ENCODE results near the gene GNL1. TPM values are rescaled to one million over a fixed set of nuclear protein-coding genes. Genes with fewer than 3 reads are reported as not detected.

Gene GNL1
- total and polyA plus RNA-seq, 9 of the 15 experiments (the other 6 are each of a cell fraction or from before 2014, with no cell fraction given): 0.73 to 112 (median 58.0) TPM

MicroRNAs within 50 kb of the gene (microRNA counts, 767-probe panel; counts per million panel counts)
- not detected for microRNA hsa-miR-877-5p

Small RNA genes within 50 kb of the gene (microRNA-seq; reads per million reads assigned to microRNA genes)
- gene MIR877 (ENCODE audit: borderline microRNAs expressed): 35.3 reads per million, percentile 72 among the genes with 10 or more reads in this experiment

Small RNA genes within 50 kb of the gene (small RNA-seq; reads per million reads assigned to genes)
- gene MIR877: 12.0 reads per million, percentile 96 among the genes with 10 or more reads in this experiment

Other genes starting within 250 kb of the GNL1 start
Only the 7 nearest of the 16 such genes appear.
- 39.9 and 45.5 TPM in 2 replicates for gene HLA-E, start 67.0 kb downstream of the GNL1 start, total RNA-seq (2014; rRNA removed)
- 14.8 and 15.0 TPM in 2 replicates for gene HLA-E, start 67.0 kb downstream of the GNL1 start, total RNA-seq (2014; rRNA removed; fragmentation: Illumina TruSeq; extraction: Trizol)
- gene HLA-E, start 67.0 kb downstream of the GNL1 start, total RNA-seq (2015; rRNA removed; fragmentation: Illumina TruSeq; extraction: Trizol): 25.0 and 25.8 TPM in 2 replicates
- gene HLA-E, start 67.0 kb downstream of the GNL1 start, total RNA-seq (2021): 31.0 and 38.0 TPM in 2 replicates
- gene HLA-E, start 67.0 kb downstream of the GNL1 start, polyA plus RNA-seq (2011; rRNA removed): 27.2 and 28.8 TPM in 2 replicates
- 26.8 and 37.5 TPM in 2 replicates for gene HLA-E, start 67.0 kb downstream of the GNL1 start, polyA plus RNA-seq (2014; fragmentation: Illumina TruSeq; extraction: Trizol)
- gene HLA-E, start 67.0 kb downstream of the GNL1 start, polyA plus RNA-seq (2014; fragmentation: Nextera tagmentation; extraction: Ambion mirVana): 1 to 10 TPM; 3.2 to 4.0 TPM
- 38.4 and 38.9 TPM in 2 replicates for gene HLA-E, start 67.0 kb downstream of the GNL1 start, polyA plus RNA-seq (2014; rRNA removed)
- 25.3 and 27.7 TPM in 2 replicates for gene PRR3, start 806 bp upstream of the GNL1 start, total RNA-seq (2014; rRNA removed)
- 22.5 and 23.5 TPM in 2 replicates for gene PRR3, start 806 bp upstream of the GNL1 start, total RNA-seq (2014; rRNA removed; fragmentation: Illumina TruSeq; extraction: Trizol)
- 31.9 and 33.6 TPM in 2 replicates for gene PRR3, start 806 bp upstream of the GNL1 start, total RNA-seq (2015; rRNA removed; fragmentation: Illumina TruSeq; extraction: Trizol)
- 28.8 and 31.4 TPM in 2 replicates for gene PRR3, start 806 bp upstream of the GNL1 start, total RNA-seq (2021)
- 38.6 and 44.3 TPM in 2 replicates for gene PRR3, start 806 bp upstream of the GNL1 start, polyA plus RNA-seq (2011; rRNA removed)
- gene PRR3, start 806 bp upstream of the GNL1 start, polyA plus RNA-seq (2014; fragmentation: Illumina TruSeq; extraction: Trizol): 52.2 and 59.6 TPM in 2 replicates
- 10 to 100 TPM; 23.9 to 26.6 TPM for gene PRR3, start 806 bp upstream of the GNL1 start, polyA plus RNA-seq (2014; fragmentation: Nextera tagmentation; extraction: Ambion mirVana)
- gene PRR3, start 806 bp upstream of the GNL1 start, polyA plus RNA-seq (2014; rRNA removed): 34.6 and 38.0 TPM in 2 replicates
- 149 and 166 TPM in 2 replicates for gene ABCF1, start 15.0 kb upstream of the GNL1 start, total RNA-seq (2014; rRNA removed)
- 102 and 114 TPM in 2 replicates for gene ABCF1, start 15.0 kb upstream of the GNL1 start, total RNA-seq (2014; rRNA removed; fragmentation: Illumina TruSeq; extraction: Trizol)
- 137 and 138 TPM in 2 replicates for gene ABCF1, start 15.0 kb upstream of the GNL1 start, total RNA-seq (2015; rRNA removed; fragmentation: Illumina TruSeq; extraction: Trizol)
- 120 and 138 TPM in 2 replicates for gene ABCF1, start 15.0 kb upstream of the GNL1 start, total RNA-seq (2021)
- 47.4 and 53.0 TPM in 2 replicates for gene ABCF1, start 15.0 kb upstream of the GNL1 start, polyA plus RNA-seq (2011; rRNA removed)
- 193 and 194 TPM in 2 replicates for gene ABCF1, start 15.0 kb upstream of the GNL1 start, polyA plus RNA-seq (2014; fragmentation: Illumina TruSeq; extraction: Trizol)
- 10 to 100 TPM; 41.6 to 43.5 TPM for gene ABCF1, start 15.0 kb upstream of the GNL1 start, polyA plus RNA-seq (2014; fragmentation: Nextera tagmentation; extraction: Ambion mirVana)
- gene ABCF1, start 15.0 kb upstream of the GNL1 start, polyA plus RNA-seq (2014; rRNA removed): 91.6 and 95.4 TPM in 2 replicates
- gene PPP1R10, start 60.8 kb upstream of the GNL1 start, total RNA-seq (2014; rRNA removed): 32.6 and 60.5 TPM in 2 replicates
- 49.7 TPM in 2 replicates for gene PPP1R10, start 60.8 kb upstream of the GNL1 start, total RNA-seq (2014; rRNA removed; fragmentation: Illumina TruSeq; extraction: Trizol)
- gene PPP1R10, start 60.8 kb upstream of the GNL1 start, total RNA-seq (2015; rRNA removed; fragmentation: Illumina TruSeq; extraction: Trizol): 39.9 and 49.9 TPM in 2 replicates
- gene PPP1R10, start 60.8 kb upstream of the GNL1 start, total RNA-seq (2021): 65.5 and 69.9 TPM in 2 replicates
- gene PPP1R10, start 60.8 kb upstream of the GNL1 start, polyA plus RNA-seq (2011; rRNA removed): 19.4 and 28.1 TPM in 2 replicates
- gene PPP1R10, start 60.8 kb upstream of the GNL1 start, polyA plus RNA-seq (2014; fragmentation: Illumina TruSeq; extraction: Trizol): 31.3 and 61.2 TPM in 2 replicates
- gene PPP1R10, start 60.8 kb upstream of the GNL1 start, polyA plus RNA-seq (2014; fragmentation: Nextera tagmentation; extraction: Ambion mirVana): 10 to 100 TPM; 14.1 to 21.9 TPM
- gene PPP1R10, start 60.8 kb upstream of the GNL1 start, polyA plus RNA-seq (2014; rRNA removed): 26.8 and 30.4 TPM in 2 replicates
- 134 and 143 TPM in 2 replicates for gene MRPS18B, start 61.4 kb upstream of the GNL1 start, total RNA-seq (2014; rRNA removed)
- gene MRPS18B, start 61.4 kb upstream of the GNL1 start, total RNA-seq (2014; rRNA removed; fragmentation: Illumina TruSeq; extraction: Trizol): 159 TPM in 2 replicates
- 144 and 146 TPM in 2 replicates for gene MRPS18B, start 61.4 kb upstream of the GNL1 start, total RNA-seq (2015; rRNA removed; fragmentation: Illumina TruSeq; extraction: Trizol)
- gene MRPS18B, start 61.4 kb upstream of the GNL1 start, total RNA-seq (2021): 125 and 132 TPM in 2 replicates
- 177 and 178 TPM in 2 replicates for gene MRPS18B, start 61.4 kb upstream of the GNL1 start, polyA plus RNA-seq (2011; rRNA removed)
- 285 and 292 TPM in 2 replicates for gene MRPS18B, start 61.4 kb upstream of the GNL1 start, polyA plus RNA-seq (2014; fragmentation: Illumina TruSeq; extraction: Trizol)
- 100 to 1,000 TPM; 331 to 383 TPM for gene MRPS18B, start 61.4 kb upstream of the GNL1 start, polyA plus RNA-seq (2014; fragmentation: Nextera tagmentation; extraction: Ambion mirVana)
- gene MRPS18B, start 61.4 kb upstream of the GNL1 start, polyA plus RNA-seq (2014; rRNA removed): 180 and 270 TPM in 2 replicates
- gene ATAT1, start 70.4 kb upstream of the GNL1 start, total RNA-seq (2014; rRNA removed): 1.00 and 2.9 TPM in 2 replicates
- 1.5 and 1.7 TPM in 2 replicates for gene ATAT1, start 70.4 kb upstream of the GNL1 start, total RNA-seq (2014; rRNA removed; fragmentation: Illumina TruSeq; extraction: Trizol)
- 1.6 and 1.7 TPM in 2 replicates for gene ATAT1, start 70.4 kb upstream of the GNL1 start, total RNA-seq (2015; rRNA removed; fragmentation: Illumina TruSeq; extraction: Trizol)
- gene ATAT1, start 70.4 kb upstream of the GNL1 start, total RNA-seq (2021): 3.7 and 4.1 TPM in 2 replicates
- 4.2 and 7.4 TPM in 2 replicates for gene ATAT1, start 70.4 kb upstream of the GNL1 start, polyA plus RNA-seq (2011; rRNA removed)
- gene ATAT1, start 70.4 kb upstream of the GNL1 start, polyA plus RNA-seq (2014; fragmentation: Illumina TruSeq; extraction: Trizol): 4.3 and 5.8 TPM in 2 replicates
- gene ATAT1, start 70.4 kb upstream of the GNL1 start, polyA plus RNA-seq (2014; fragmentation: Nextera tagmentation; extraction: Ambion mirVana): under 1 TPM; 0.65 to 0.71 TPM
- gene ATAT1, start 70.4 kb upstream of the GNL1 start, polyA plus RNA-seq (2014; rRNA removed): 4.9 and 5.1 TPM in 2 replicates
- 16.9 and 26.8 TPM in 2 replicates for gene C6orf136, start 90.6 kb upstream of the GNL1 start, total RNA-seq (2014; rRNA removed)
- gene C6orf136, start 90.6 kb upstream of the GNL1 start, total RNA-seq (2014; rRNA removed; fragmentation: Illumina TruSeq; extraction: Trizol): 14.1 and 14.5 TPM in 2 replicates
- gene C6orf136, start 90.6 kb upstream of the GNL1 start, total RNA-seq (2015; rRNA removed; fragmentation: Illumina TruSeq; extraction: Trizol): 15.6 and 19.0 TPM in 2 replicates
- gene C6orf136, start 90.6 kb upstream of the GNL1 start, total RNA-seq (2021): 55.0 and 63.1 TPM in 2 replicates
- 16.2 and 35.4 TPM in 2 replicates for gene C6orf136, start 90.6 kb upstream of the GNL1 start, polyA plus RNA-seq (2011; rRNA removed)
- 50.3 and 54.6 TPM in 2 replicates for gene C6orf136, start 90.6 kb upstream of the GNL1 start, polyA plus RNA-seq (2014; fragmentation: Illumina TruSeq; extraction: Trizol)
- gene C6orf136, start 90.6 kb upstream of the GNL1 start, polyA plus RNA-seq (2014; fragmentation: Nextera tagmentation; extraction: Ambion mirVana): 10 to 100 TPM; 18.4 to 18.5 TPM
- gene C6orf136, start 90.6 kb upstream of the GNL1 start, polyA plus RNA-seq (2014; rRNA removed): 34.7 and 43.6 TPM in 2 replicates

All from K562 (cell line).